NCI-H345 (cell line): Measurements from ENCODE around the gene ULK4.

Source experiments
- DNase-seq: peaks from one replicate; lab custom pipeline; 2025; lab: John Stamatoyannopoulos, UW

Gene ULK4

GRCh38 chr3:41357271-41357670, 604.6 kb downstream of the ULK4 start:
- no peak for DNase-seq

GRCh38 chr3:41356775-41357174, 605.1 kb downstream of the ULK4 start:
- DNase-seq: no peak

DNA sequence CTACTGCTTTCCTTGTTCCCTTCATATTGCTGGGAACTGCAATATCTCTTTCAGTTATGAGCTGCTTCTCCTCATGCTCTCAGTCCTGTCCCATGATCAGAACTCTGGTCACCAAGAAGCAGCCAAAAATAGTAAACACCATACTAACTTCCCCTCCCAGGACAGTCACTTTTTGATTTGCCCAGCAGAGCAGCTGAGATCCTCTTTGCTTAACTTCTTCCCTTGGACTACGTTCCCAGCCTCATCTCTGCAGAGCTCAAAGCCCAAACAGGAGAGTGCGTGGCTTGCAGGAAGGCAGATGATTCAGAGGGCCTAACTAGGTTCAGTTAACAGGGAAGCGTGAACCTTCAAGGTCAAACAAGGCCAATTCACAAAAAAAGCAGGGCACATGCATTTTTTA, 609.4 kb downstream of the ULK4 start:
- DNase-seq: no peak

- DNase-seq: no peak
Measured at GRCh38 chr3:41350441-41350840, 611.5 kb downstream of the ULK4 start.

DNA sequence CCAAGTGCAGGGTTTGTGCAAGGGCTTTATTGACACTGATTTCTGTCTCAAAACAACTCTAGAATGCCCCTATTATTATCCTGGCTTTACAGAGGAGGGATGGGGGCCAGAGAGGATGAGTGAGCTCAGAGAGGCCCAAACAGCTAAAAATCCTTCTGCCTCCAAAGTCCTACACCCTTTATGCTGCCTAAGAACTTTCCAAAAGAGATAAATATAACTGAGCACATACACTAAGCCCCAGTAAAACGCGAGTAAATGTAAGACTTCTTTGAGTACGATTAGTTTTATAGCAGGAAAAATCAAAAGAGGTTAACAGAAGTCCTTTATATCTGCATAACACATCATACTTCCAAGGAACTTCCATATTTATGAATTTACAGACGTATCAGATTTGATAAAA, 613.5 kb downstream of the ULK4 start:
- DNase-seq: no peak

DNA sequence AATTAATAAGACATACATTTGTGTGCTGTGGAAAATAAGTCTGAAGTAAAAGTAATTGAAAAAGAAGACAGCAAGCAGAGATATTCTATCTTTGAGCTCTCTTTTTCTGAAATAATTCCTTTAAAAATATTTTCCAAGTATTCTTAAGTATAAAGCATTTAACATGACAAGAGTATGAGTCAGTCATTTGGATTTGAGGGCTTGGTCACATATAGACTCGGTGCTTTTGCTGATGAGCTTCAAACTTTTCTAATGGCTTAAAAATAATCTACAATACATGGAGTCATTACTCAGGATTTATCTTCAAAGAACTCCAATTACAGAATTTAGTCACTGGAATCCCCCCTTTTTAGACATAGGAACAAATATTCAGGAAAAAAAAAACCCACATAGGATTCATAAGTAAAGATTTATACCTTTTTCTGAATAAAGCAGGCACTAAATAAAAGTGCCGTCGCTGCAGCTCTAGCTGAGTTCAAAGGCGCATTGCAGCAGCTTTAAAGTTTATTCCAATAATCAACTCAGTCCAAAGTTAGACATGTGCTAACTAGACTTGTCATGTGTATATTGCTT, 615.1 kb downstream of the ULK4 start:
- DNase-seq: no peak

DNA sequence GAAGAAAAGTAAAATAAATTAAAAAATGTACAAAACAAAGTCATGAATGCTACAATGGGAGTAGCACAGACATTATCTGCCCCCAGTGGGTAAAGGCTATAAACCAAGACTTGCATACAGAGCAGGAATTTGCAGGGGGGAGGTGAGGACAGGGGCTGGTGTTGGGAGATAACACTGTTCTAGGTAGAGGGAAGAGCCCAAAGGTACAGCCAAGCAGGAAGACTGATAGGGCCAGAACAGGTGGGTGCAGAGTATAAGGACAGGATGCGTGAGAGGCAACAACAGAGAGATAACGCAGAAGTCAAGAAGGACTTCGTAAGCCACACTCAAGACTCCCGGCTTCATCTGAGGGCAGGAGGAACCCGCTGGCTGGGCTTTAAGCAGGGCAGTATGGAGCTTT, 616.1 kb downstream of the ULK4 start:
- no peak for DNase-seq

DNA sequence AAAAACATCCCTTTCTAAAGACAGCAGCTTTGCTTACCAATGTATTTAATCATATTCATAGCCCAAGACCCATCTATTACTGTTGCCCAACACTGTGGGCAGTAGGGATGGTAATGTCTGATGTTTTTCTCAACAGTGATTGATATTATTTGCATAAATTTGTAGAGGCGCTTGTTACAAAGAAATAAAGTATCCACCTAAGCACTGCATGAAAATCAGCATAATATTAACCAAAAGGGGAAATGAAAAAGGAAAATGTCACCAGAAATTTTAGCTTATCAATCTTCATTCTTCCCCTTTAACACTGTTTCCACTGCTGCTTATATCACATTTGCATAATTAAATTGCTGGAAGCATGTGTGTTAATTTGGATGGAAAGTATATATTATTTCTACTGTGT, 622.1 kb downstream of the ULK4 start:
- DNase-seq: no peak

GRCh38 chr3:41338276-41338675, 623.6 kb downstream of the ULK4 start:
- peak; percentile 37 for DNase-seq

- no peak for DNase-seq
Measured at GRCh38 chr3:41334426-41334825, 627.5 kb downstream of the ULK4 start.

- no peak for DNase-seq
Measured at GRCh38 chr3:41331041-41331440, 630.9 kb downstream of the ULK4 start.

DNA sequence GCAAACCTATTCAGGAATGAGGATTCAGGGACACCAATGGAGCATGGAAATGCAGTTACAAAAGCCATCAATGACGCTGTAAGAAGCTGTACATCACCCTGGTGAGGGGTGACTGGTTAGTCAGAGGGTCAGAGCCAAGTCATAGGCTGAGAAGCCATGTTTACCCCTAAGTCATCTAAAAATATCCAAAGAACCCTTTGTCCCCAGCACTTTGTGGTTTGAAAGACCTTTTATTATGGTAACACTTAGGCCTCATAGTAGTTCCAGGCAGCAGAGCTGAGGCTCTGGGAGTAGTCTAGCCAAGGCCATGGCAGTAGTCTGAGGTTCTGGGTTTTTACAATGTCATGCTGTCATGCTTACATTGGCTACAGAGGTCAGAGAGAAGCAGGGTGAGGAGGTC, 631.4 kb downstream of the ULK4 start:
- no peak for DNase-seq

GRCh38 chr3:41329881-41330280, 632.0 kb downstream of the ULK4 start:
- DNase-seq: no peak

DNA sequence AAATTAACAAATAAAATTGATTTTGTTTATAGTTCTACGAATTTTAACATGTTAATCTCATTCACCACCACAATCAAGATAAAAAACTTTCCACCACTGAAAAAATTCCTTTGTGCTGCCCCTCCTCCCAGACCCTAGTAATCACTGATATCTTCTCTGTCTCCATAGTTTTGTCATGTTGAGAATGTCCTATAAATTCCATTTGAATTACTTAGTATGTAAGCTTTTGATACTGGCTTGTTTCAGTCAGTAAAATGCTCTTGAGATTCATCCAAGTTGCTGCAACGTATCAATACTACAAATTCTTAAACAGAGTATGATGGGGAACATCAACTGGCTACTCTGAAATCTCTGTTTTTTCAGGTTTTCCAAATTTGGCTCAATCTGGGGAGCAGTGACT, 633.0 kb downstream of the ULK4 start:
- DNase-seq: no peak

DNA sequence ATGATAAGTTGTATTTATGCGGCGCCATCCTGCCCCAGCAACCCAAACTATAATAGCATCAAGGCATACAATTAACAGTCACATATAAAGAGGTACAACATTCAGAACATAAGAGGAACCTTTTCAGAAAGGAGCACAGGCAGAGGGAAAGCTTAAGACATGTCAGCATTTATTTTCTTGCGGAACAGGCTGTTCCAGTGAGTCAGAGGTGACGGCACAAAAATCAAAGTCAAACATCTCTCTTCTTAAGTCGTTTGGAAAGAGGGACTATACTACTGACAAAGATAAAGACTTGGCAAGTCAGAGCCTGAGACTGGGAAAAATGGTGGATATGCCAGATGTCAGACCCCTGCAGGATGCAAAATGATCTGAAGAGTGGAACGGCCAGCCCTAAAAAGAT, 634.2 kb downstream of the ULK4 start:
- no peak for DNase-seq

DNA sequence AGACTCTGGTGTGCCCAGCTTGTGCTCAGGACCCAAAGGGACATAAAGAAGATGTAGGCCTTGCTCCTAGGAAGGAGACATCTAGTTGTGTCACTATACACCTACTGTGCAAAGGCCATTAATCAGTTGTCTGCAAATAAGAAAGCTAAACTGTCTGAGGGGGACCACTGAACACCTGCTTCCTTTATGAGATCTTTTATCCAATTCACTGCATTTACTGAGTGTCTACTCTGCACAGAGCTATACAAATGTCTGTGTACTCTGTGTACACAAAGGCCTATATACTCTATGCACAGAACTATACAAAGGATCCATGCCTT, 637.8 kb downstream of the ULK4 start:
- peak; percentile 76 for DNase-seq

DNA sequence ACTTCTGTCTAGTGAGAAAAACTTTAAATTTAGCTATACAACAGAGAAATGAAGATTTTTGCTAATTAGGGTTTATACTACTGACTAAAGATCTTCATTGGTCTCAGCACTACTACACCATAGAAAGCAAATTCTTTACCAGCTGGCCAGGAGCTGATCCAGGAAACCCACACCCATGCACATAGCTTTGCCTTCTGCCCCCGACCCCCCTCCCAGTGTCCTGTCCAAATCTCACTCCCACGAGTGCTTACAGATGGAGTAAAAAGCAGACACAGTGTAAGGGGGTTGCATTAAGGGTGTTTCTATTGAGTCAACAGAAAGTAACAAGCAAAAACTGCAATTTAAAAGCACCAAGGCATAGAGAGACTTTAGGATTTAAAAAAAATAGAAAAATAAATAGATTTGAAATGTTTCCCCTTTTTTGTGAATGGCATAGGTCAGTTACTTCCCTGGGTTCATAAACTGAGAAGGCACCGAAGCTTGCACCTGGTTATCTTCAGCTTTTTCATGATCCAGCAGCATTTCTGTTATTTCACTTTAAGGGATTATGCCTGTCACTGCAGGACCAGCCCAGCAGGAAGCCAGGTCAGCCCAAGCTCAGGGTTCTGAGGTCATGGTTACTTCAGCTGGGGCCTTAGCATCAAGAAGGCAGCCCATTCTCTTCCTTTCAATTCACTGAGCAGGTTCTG, 638.3 kb downstream of the ULK4 start:
- DNase-seq: peak; percentile 62

DNA sequence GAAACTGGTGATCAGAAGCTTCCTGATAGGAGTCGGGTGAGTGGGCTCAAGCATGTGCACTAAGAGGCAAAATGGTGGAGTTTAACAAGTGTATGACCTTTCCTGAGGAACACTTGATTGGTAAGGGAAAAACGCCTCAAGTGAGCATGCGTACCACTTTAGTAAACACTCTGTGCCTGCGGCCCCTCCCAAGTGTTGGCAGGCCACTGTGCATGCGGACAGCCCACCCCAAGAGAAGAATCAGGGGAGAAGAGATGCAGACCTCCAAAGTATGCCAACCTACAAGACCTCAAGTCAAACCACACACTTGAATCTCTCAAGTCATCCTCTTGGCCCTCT, 640.3 kb downstream of the ULK4 start:
- no peak for DNase-seq

DNA sequence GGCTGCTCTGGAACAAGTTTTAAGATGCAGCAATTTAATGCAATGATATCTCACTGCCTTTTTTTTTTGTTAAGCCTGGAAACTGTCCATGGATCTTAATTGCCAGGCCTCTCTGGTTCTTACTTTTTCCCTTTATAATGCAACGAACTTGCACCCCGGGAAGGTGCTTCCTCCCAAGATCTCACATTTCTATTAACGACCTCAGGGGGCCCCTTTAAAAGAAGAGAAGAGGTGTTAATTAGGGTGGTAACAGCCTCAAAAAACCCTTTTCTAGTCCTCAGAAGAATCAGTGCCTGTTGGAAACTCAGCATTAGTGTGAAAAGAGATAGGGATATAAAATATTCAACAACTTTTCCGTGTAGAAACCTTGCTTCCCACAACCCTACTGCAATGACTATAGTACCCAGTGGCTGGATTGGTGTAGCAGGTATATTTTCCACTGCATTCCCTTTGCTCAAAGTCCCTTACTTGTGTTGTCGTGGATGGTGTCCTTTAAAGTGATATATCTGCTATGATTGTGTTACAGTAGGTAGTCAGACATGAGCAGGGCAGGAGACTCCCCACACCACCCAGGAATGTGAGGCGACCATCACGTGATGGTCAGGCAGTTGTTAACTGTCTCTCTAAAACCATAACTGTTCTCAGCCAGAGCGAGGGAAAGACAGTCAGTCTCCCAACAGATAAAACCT, 640.8 kb downstream of the ULK4 start:
- DNase-seq: no peak

GRCh38 chr3:41318520-41318919, 643.4 kb downstream of the ULK4 start:
- DNase-seq: no peak

- no peak for DNase-seq
Measured at GRCh38 chr3:41317718-41318117, 644.2 kb downstream of the ULK4 start.

GRCh38 chr3:41317298-41317697, 644.6 kb downstream of the ULK4 start:
- DNase-seq: no peak

- DNase-seq: no peak
Measured at GRCh38 chr3:41315126-41315525, 646.8 kb downstream of the ULK4 start.

DNA sequence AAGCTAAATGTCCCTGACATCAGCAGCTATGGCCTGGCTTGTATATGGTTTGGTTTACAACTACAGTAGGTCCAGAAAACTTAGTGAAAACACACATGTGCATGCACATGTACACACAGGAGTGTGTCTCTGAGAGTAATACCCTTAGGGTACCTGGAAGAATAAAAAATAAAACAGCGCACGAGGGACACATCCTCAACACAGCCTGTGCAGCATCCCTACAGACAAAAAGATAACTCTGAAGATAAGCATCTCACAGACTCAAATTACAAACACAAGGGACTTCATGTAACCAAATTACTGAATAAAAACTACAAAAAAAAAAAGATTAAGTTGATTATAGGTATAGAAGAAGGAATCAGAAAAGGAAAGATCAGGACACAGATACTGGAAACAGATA, 653.8 kb downstream of the ULK4 start:
- DNase-seq: no peak
